ENCODE results near the gene NME1.

The NME1 gene

DNA sequence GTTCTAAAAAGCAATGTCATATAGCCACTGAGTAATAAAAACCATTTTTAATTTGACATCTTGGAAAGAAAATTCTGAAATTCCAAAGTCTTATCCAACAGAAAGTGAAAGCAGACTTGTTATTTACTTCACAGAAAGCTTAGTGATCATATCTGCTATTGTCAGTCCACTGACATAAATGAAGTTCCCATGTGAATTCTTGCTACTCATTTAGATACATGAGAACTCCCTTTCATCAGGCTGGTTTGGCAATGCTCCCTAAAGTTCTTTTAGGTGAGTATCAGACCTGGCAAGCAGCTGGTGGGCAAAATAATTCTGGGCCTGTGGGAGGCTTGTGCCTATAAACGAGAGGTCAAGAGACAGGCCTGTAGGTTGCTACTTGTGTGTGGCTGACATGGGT is 36.3 kb downstream of the NME1 start:
- DNase-seq (ENCODE audit: low read depth), result no peak

DNA sequence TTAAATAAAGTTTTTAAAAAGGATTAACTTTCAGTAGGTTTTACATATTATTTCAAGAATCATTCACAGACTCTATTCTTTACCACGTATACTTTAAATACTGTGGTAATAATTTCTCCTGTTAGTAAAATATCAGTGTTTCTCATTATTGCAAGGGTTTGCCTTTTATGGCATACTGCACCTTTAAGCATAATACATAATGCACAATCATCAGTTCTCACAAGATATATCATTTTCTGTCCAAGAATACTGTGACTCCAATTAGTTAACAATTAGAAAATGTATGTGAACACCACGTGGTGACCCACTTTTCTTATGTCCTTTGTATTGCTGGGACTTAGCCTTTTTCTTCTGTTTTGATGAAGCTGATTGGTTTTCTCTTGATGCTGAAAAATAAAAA is 38.5 kb downstream of the NME1 start:
- DNase-seq (ENCODE audit: low read depth), result no peak

- DNase-seq (ENCODE audit: low read depth), result no peak
Observed at GRCh38 chr17:51197754-51198153, 44.4 kb downstream of the NME1 start.

- DNase-seq (ENCODE audit: low read depth), result peak; percentile 46
Observed at GRCh38 chr17:51200295-51200694, 46.9 kb downstream of the NME1 start.

DNA sequence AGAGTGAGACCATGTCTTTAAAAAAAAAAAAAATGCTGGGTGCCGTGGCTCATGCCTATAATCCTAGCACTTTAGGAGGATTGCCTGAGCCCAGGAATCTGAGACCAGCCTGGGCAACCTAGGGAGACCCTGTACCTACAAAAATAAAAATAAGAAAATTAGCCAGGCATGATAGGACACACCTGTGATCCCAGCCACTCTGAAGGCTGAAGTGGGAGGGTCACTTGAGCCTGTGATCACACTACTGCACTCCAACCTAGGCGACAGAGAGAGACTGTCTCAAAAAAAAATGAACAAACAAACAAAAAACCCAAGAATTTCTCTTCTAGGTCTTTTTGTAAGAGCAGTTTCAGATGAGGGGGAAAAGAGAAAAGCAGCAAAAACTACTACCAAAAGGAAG is 47.5 kb downstream of the NME1 start:
- no peak for DNase-seq (ENCODE audit: low read depth)

- no peak for DNase-seq (ENCODE audit: low read depth)
Observed at GRCh38 chr17:51203838-51204237, 50.5 kb downstream of the NME1 start.

Measured in CMK (cell line).